ENCODE measurements around the gene TTC9B.
"Not testable (repeated sequence)": the region's sequence is repeated elsewhere in the genome, so short reads cannot be mapped to it uniquely, and the experiment has no call there.

The TTC9B gene

GRCh38 chr19:40184273-40184672 is 33.9 kb downstream of the TTC9B start:
- no peak overlapping the region for H3K4me3 Mint-ChIP-seq
- no peak for DNase-seq
- ATAC-seq: no peak
- no peaks in the 10 kb centered on the region for H3K4me1 Mint-ChIP-seq
- H3K9me3 Mint-ChIP-seq: no peaks in the 10 kb centered on the region
- peaks cover 11% of the 10 kb centered on the region for H3K27me3 Mint-ChIP-seq
- H3K27ac Mint-ChIP-seq: no peak overlapping the region

DNA sequence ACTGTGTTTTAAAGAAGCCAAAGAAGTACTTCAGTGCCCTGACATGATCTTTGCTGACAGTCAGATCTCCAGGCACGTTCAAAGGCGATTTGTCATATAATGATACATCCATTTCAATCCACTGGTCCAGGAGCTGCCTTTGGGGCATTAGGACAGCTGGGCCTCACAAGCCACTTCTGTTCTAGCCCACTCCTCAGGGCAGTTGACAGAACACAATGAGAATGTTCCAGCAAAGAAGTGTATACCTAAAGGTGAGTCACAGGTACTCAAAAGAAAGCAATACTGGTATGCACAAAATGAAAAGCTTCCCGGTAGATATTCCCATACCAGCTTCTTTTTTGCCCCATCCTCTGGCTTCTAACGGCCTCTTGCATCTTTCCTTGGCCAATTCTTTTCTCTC is 39.4 kb downstream of the TTC9B start:
- no peaks in the 10 kb centered on the region for H3K4me1 Mint-ChIP-seq
- H3K9me3 Mint-ChIP-seq: no peaks in the 10 kb centered on the region
- H3K27me3 Mint-ChIP-seq: peaks cover 11% of the 10 kb centered on the region
- ATAC-seq: no peak
- no peak overlapping the region for H3K4me3 Mint-ChIP-seq
- no peak for DNase-seq
- H3K27ac Mint-ChIP-seq: no peak overlapping the region

- Mint-ChIP-seq H3K9me3 (no peaks in the 10 kb centered on the region), H3K4me1 (no peaks in the 10 kb centered on the region), H3K27me3 (peaks cover 11% of the 10 kb centered on the region), H3K27ac (no peak overlapping the region), H3K4me3 (no peak overlapping the region)
- DNase-seq (no peak), ATAC-seq (no peak)
Measured at GRCh38 chr19:40177286-40178070, 40.7 kb downstream of the TTC9B start.

DNA sequence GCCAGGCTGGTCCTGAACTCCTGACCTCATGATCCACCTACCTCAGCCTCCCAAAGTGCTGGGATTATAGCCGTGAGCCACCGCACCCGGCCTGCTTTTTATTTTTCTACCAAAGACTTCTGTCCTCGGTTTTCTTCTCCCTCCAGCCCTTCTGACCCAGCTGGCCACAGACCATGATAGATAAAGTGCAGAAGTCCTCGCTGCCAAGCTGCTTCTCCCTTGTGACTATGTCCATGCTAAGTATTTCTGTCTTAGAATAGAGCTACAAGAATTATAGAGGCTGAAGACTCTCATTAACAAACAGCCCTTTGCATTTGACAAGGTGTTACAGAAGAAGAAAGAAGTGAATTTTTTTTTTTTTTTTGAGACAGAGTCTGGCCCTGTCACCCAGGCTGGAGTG is 42.4 kb downstream of the TTC9B start:
- H3K9me3 Mint-ChIP-seq: no peaks in the 10 kb centered on the region
- H3K27ac Mint-ChIP-seq: no peak overlapping the region
- peaks cover 11% of the 10 kb centered on the region for H3K27me3 Mint-ChIP-seq
- ATAC-seq (no peak), DNase-seq (no peak)
- H3K4me1 Mint-ChIP-seq: no peaks in the 10 kb centered on the region
- H3K4me3 Mint-ChIP-seq: no peak overlapping the region

- H3K4me1 Mint-ChIP-seq: no peaks in the 10 kb centered on the region
- ATAC-seq (no peak), DNase-seq (no peak)
- no peaks in the 10 kb centered on the region for H3K27me3 Mint-ChIP-seq
- no peak overlapping the region for H3K4me3 Mint-ChIP-seq
- no peaks in the 10 kb centered on the region for H3K9me3 Mint-ChIP-seq
- no peak overlapping the region for H3K27ac Mint-ChIP-seq
Measured at GRCh38 chr19:40174092-40174491, 44.1 kb downstream of the TTC9B start.

- not testable (repeated sequence) for H3K4me3 Mint-ChIP-seq, H3K4me1 Mint-ChIP-seq, H3K27ac Mint-ChIP-seq, H3K27me3 Mint-ChIP-seq, ATAC-seq, H3K9me3 Mint-ChIP-seq, DNase-seq
Measured at GRCh38 chr19:40171293-40171692, 46.9 kb downstream of the TTC9B start.

- not testable (repeated sequence) for H3K4me1 Mint-ChIP-seq, H3K27me3 Mint-ChIP-seq, ATAC-seq, H3K4me3 Mint-ChIP-seq, H3K9me3 Mint-ChIP-seq, DNase-seq, H3K27ac Mint-ChIP-seq
Measured at GRCh38 chr19:40170303-40170989, 47.7 kb downstream of the TTC9B start.

GRCh38 chr19:40169482-40170302 is 48.5 kb downstream of the TTC9B start:
- not testable (repeated sequence) for ATAC-seq, H3K27ac Mint-ChIP-seq, H3K27me3 Mint-ChIP-seq, H3K9me3 Mint-ChIP-seq, H3K4me1 Mint-ChIP-seq, H3K4me3 Mint-ChIP-seq, DNase-seq

All from stimulated activated naive CD8-positive, alpha-beta T cell treated with anti-CD3 and anti-CD28 coated beads, Interleukin-15, amount 100 ng/mL, for 72 hours (primary cell).